SK-N-SH (cell line): ENCODE measurements around the gene CREB5. TPM values are rescaled to one million over a fixed set of nuclear protein-coding genes. Genes with fewer than 3 reads are reported as not detected.

Experiments
- CTCF ChIA-PET: fragments of 300-600, 350-600 bp; formaldehyde crosslinking; extraction: SDS; loops from one replicate; lab custom pipeline; 2021; lab: Yijun Ruan, JAX
- POLR2A ChIA-PET: fragments of 350-600 bp; sonication (Branson Sonifier 250); formaldehyde crosslinking; extraction: SDS; loops from one replicate; lab custom pipeline; 2020; ENCODE audit warnings: antibody characterized with exemption, inconsistent platforms; lab: Yijun Ruan, JAX
- DNase-seq: peaks from one replicate; pipeline ENCODE4 v3.0.0; 2012
- H2AFZ ChIP-seq: fragments of 200-600 bp; sonication (generic); 2 replicates; pipeline ENCODE4 v1.8.1; 2016; ENCODE audit warnings: antibody characterized with exemption, mild to moderate bottlenecking, low read depth
- H3F3A ChIP-seq: fragments of 200-600 bp; sonication (generic); replicated peaks from 2 replicates; pipeline ENCODE3; 2016; ENCODE audit warnings: antibody characterized with exemption, mild to moderate bottlenecking; ENCODE audit not compliant: insufficient read depth
- H3K27ac ChIP-seq, 2 experiments: fragments of 200-500 bp in 1 of 2; fragments of 200-600 bp in 1 of 2; sonication (Bioruptor generic) in 1 of 2; sonication (generic), shearing (Covaris generic) in 1 of 2; 2 replicates each; pipeline versions ENCODE4 v1.5.1 to v1.6.1; 2014 to 2016; ENCODE audit warnings: low read depth in 2 of 2, inconsistent platforms in 1 of 2, low read length in 1 of 2, mild to moderate bottlenecking in 1 of 2, mixed read lengths in 1 of 2
- H3K27me3 ChIP-seq: fragments of 200-600 bp; sonication (generic), shearing (Covaris generic); 2 replicates; pipeline ENCODE4 v1.6.1; 2016; ENCODE audit warnings: mixed run types; ENCODE audit not compliant: insufficient read depth
- H3K36me3 ChIP-seq, 2 experiments: fragments of 200-500 bp in 1 of 2; fragments of 200-600 bp in 1 of 2; sonication (Bioruptor generic) in 1 of 2; sonication (generic) in 1 of 2; replicated peaks in 1 of 2; 2 replicates each; pipeline versions ENCODE3 to v1.5.1; 2014 to 2016; ENCODE audit warnings: low read length in 1 of 2, mild to moderate bottlenecking in 1 of 2; ENCODE audit not compliant: insufficient read depth in 2 of 2, control insufficient read depth in 1 of 2
- H3K4me1 ChIP-seq, 2 experiments: fragments of 200-500 bp in 1 of 2; fragments of 200-600 bp in 1 of 2; sonication (Bioruptor generic) in 1 of 2; sonication (generic), shearing (Covaris generic) in 1 of 2; 2 replicates each; pipeline versions ENCODE4 v1.5.1 to v1.6.1; 2014 to 2016; ENCODE audit warnings: low read depth in 1 of 2, low read length in 1 of 2, mixed run types in 1 of 2; ENCODE audit not compliant: insufficient read depth in 2 of 2, control insufficient read depth in 1 of 2
- H3K4me2 ChIP-seq: fragments of 200-600 bp; sonication (generic), shearing (Covaris generic); 2 replicates; pipeline ENCODE4 v1.6.1; 2017; ENCODE audit warnings: mixed run types
- H3K4me3 ChIP-seq, 2 experiments: fragments of 200-500 bp in 1 of 2; fragments of 200-600 bp in 1 of 2; sonication (Bioruptor generic) in 1 of 2; sonication (generic), shearing (Covaris generic) in 1 of 2; 2 replicates each; pipeline versions ENCODE4 v1.5.1 to v1.8.1; 2014 to 2016; ENCODE audit warnings: low read depth in 2 of 2, inconsistent platforms in 1 of 2, low read length in 1 of 2, mild to moderate bottlenecking in 1 of 2, mixed read lengths in 1 of 2, moderate library complexity in 1 of 2
- H3K79me2 ChIP-seq: fragments of 200-600 bp; sonication (generic); 2 replicates; pipeline ENCODE4 v1.8.1; 2017; ENCODE audit warnings: mild to moderate bottlenecking; ENCODE audit not compliant: insufficient read depth
- H3K9ac ChIP-seq: fragments of 200-600 bp; sonication (generic); 2 replicates; pipeline ENCODE4 v1.6.1; 2017; ENCODE audit warnings: mixed run types
- H3K9me2 ChIP-seq: fragments of 200-600 bp; sonication (generic); 2 replicates; pipeline ENCODE4 v1.6.1; 2017; ENCODE audit warnings: mixed run types
- H3K9me3 ChIP-seq: fragments of 200-600 bp; sonication (generic); 2 replicates; pipeline ENCODE4 v1.6.1; 2017; ENCODE audit warnings: mixed run types, mild to moderate bottlenecking, moderate library complexity
- H4K20me1 ChIP-seq: fragments of 200-600 bp; sonication (generic); 2 replicates; pipeline ENCODE4 v1.6.1; 2017; ENCODE audit warnings: mild to moderate bottlenecking, mixed run types; ENCODE audit not compliant: insufficient read depth
- FOXJ3 ChIP-seq: sonication (generic); formaldehyde crosslinking; IDR thresholded peaks from 2 replicates; pipeline ENCODE4 v1.5.1; 2020; ENCODE audit warnings: mild to moderate bottlenecking, missing genetic modification reagents
- GABPA ChIP-seq: IDR thresholded peaks from 2 replicates; pipeline ENCODE4 v1.4.0; 2012; ENCODE audit warnings: low read depth, mild to moderate bottlenecking
- JUND ChIP-seq: IDR thresholded peaks from 2 replicates; pipeline ENCODE4 v1.4.0; 2012
- MEF2A ChIP-seq: IDR thresholded peaks from 2 replicates; pipeline ENCODE4 v1.4.0; 2012; ENCODE audit warnings: low read depth, borderline replicate concordance
- NFIC ChIP-seq: IDR thresholded peaks from 2 replicates; pipeline ENCODE4 v1.4.0; 2012; ENCODE audit warnings: borderline replicate concordance
- RAD21 ChIP-seq: IDR thresholded peaks from 2 replicates; pipeline ENCODE4 v1.6.1; 2012; ENCODE audit warnings: mild to moderate bottlenecking, low read length
- SMC3 ChIP-seq: IDR thresholded peaks from 2 replicates; pipeline ENCODE4 v1.6.1; 2012; ENCODE audit warnings: low read depth, low read length, improper control_type of control experiment
- TAF1 ChIP-seq: IDR thresholded peaks from 2 replicates; pipeline ENCODE4 v1.6.1; 2012; ENCODE audit warnings: low read depth, mild to moderate bottlenecking, low read length, moderate library complexity, borderline replicate concordance
- TCF12 ChIP-seq: IDR thresholded peaks from 2 replicates; pipeline ENCODE4 v1.4.0; 2012
- TEAD4 ChIP-seq: IDR thresholded peaks from 2 replicates; pipeline ENCODE4 v1.4.0; 2012; ENCODE audit warnings: mild to moderate bottlenecking, borderline replicate concordance; ENCODE audit not compliant: insufficient read depth
- WGBS: methylation state at CpG from one replicate; pipeline ENCODE4 v1.1.6; 2017; ENCODE audit warnings: low lambda C conversion rate; 5-methylcytosine and 5-hydroxymethylcytosine counted together
- polyA plus RNA-seq, 3 experiments: library from polyadenylated mRNA; depleted of rRNA; stranded (reverse); fragments of >200 nt; gene quantifications; 2 replicates each; pipeline ENCODE4 v1.2.3, GENCODE V29; 2012
- TF ChIP-seq, protein P1 (sequence below): fragments of 200-600 bp; sonication (generic); IDR thresholded peaks from 2 replicates; pipeline ENCODE4 v1.6.1; 2017; ENCODE audit warnings: antibody characterized with exemption, mild to moderate bottlenecking, moderate library complexity
- TF ChIP-seq, protein P2 (sequence below): fragments of 150-350 bp; IDR thresholded peaks from 2 replicates; pipeline ENCODE4 v1.6.1; 2017; ENCODE audit warnings: antibody characterized with exemption, low read length, low read depth, borderline replicate concordance

The CREB5 gene
- polyA plus RNA-seq, 1 of the 3 experiments (the other 2 are of a cell fraction), result 19.3 TPM

DNA sequence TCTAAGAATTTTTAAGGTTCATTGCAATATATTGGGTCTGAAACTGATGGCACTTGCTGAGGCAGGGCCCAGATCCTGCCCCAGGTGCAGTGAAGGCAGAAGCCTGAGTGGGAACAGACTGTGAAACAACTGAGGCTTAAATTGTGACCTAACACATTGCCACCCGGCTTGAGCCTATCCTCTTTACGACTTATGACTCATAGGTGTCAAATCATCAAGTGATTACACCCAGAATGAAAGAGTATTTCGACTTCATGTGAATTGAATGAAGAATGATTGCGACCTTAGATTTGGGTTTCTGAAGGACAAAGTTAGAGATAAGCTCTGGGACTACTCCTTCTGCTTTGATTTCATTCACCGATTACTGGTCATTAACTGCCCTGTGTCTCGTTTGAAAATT, 200.9 kb downstream of the CREB5 start:
- DNase-seq, result no peak
- Histone ChIP-seq H3K4me3 (no peak overlapping the region), H3K27me3 (no peaks in the 10 kb centered on the region), H3K4me1 (peaks cover 0 to 5% of the 10 kb centered on the region in 2 experiments; a peak in 2 of 4 replicates), H3K4me2 (no peak overlapping the region), H3F3A (no peaks in the 10 kb centered on the region), H3K27ac (no peak overlapping the region), H3K9ac (no peak overlapping the region), H2AFZ (no peak overlapping the region), H4K20me1 (no peaks in the 10 kb centered on the region), H3K79me2 (no peaks in the 10 kb centered on the region)
- POLR2A ChIA-PET, result no interaction called here
- WGBS, result 72% methylated on average over 6 of the region's 6 CpGs
- CTCF ChIA-PET, result interaction anchor here (1.1 to 2.2 kb wide), 3 partner anchors 10 to 225 kb away, joined by 3 to 9 read pairs (median 3); no protein-coding TSS in a partner anchor
- TF ChIP-seq TAF1 (no peak), NFIC (no peak), GABPA (no peak), JUND (no peak), TEAD4 (no peak), MEF2A (no peak), RAD21 (no peak), FOXJ3 (CRISPR knock-in tag) (no peak)
- TF ChIP-seq, protein P1, sequence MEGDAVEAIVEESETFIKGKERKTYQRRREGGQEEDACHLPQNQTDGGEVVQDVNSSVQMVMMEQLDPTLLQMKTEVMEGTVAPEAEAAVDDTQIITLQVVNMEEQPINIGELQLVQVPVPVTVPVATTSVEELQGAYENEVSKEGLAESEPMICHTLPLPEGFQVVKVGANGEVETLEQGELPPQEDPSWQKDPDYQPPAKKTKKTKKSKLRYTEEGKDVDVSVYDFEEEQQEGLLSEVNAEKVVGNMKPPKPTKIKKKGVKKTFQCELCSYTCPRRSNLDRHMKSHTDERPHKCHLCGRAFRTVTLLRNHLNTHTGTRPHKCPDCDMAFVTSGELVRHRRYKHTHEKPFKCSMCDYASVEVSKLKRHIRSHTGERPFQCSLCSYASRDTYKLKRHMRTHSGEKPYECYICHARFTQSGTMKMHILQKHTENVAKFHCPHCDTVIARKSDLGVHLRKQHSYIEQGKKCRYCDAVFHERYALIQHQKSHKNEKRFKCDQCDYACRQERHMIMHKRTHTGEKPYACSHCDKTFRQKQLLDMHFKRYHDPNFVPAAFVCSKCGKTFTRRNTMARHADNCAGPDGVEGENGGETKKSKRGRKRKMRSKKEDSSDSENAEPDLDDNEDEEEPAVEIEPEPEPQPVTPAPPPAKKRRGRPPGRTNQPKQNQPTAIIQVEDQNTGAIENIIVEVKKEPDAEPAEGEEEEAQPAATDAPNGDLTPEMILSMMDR, result no peak
- TF ChIP-seq, protein P2, sequence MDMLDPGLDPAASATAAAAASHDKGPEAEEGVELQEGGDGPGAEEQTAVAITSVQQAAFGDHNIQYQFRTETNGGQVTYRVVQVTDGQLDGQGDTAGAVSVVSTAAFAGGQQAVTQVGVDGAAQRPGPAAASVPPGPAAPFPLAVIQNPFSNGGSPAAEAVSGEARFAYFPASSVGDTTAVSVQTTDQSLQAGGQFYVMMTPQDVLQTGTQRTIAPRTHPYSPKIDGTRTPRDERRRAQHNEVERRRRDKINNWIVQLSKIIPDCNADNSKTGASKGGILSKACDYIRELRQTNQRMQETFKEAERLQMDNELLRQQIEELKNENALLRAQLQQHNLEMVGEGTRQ, result no peak
- TF ChIP-seq, all 33 proteins: peak for 0
- H3K36me3 ChIP-seq, result no peaks in the 10 kb centered on the region
- no peaks in the 10 kb centered on the region for H3K9me3 ChIP-seq
- H3K9me2 ChIP-seq, result no peaks in the 10 kb centered on the region

DNA sequence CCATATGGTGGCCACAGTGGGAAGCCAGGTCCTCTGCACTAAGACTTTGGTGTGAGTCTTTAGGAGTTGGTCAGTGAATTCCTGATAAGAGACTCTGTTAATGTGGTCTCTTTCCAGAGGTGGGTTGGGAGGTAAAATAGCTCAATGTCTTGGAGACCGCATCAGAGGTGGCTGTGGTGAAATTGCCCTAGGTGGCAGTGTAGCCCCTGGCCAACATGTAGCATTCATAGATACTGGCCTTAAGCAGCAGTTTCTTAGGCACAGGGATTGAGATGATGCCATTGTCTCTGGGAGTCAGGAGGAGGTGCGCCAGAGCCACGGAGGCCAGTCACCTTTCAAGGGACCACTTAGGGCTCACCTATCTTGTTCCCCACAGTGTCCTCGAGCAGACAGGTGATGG, 202.8 kb downstream of the CREB5 start:
- no peaks in the 10 kb centered on the region for H3F3A ChIP-seq
- H3K4me2 ChIP-seq, result no peak overlapping the region
- TF ChIP-seq, protein P1, result peak; percentile 47
- no peak for TF ChIP-seq TCF12
- peak; percentile 26; the same call in 1 of the 2 replicates for TF ChIP-seq SMC3
- TF ChIP-seq, protein P2, result no peak
- TF ChIP-seq RAD21, result peak; percentile 46
- no peaks in the 10 kb centered on the region for H4K20me1 ChIP-seq
- no peaks in the 10 kb centered on the region for H3K9me3 ChIP-seq
- CTCF ChIA-PET, result interaction anchor here (0.6 to 4.0 kb wide), 9 partner anchors 8 to 308 kb away, joined by 3 to 19 read pairs (median 3); no protein-coding TSS in a partner anchor
- H3K27ac ChIP-seq, result no peak overlapping the region
- H3K9me2 ChIP-seq, result no peaks in the 10 kb centered on the region
- no peak overlapping the region for H2AFZ ChIP-seq
- POLR2A ChIA-PET, result interaction anchor here (0.5 kb wide), 1 partner anchor 1200 kb away, joined by 3 read pairs; no protein-coding TSS in a partner anchor
- DNase-seq, result no peak
- H3K4me1 ChIP-seq, result peaks cover 0 to 14% of the 10 kb centered on the region in 2 experiments; a peak in 2 of 4 replicates
- H3K79me2 ChIP-seq, result no peaks in the 10 kb centered on the region
- H3K27me3 ChIP-seq, result no peaks in the 10 kb centered on the region
- no peaks in the 10 kb centered on the region for H3K36me3 ChIP-seq
- no peak overlapping the region for H3K4me3 ChIP-seq
- H3K9ac ChIP-seq, result no peak overlapping the region
- 76% methylated on average over 4 of the region's 4 CpGs for WGBS
